Peyer's patch (tissue), 4 donors: Measurements from ENCODE around the gene TNNT3. TPM values are rescaled to one million over a fixed set of nuclear protein-coding genes. Genes with fewer than 3 reads are reported as not detected.
"Not testable (repeated sequence)": the region's sequence is repeated elsewhere in the genome, so short reads cannot be mapped to it uniquely, and the experiment has no call there.

Experiments used
- DNase-seq, 3 donors: peaks; one replicate each; pipeline ENCODE4 v3.0.0-alpha.2; 2017 to 2019
- H3K27ac ChIP-seq, 4 donors: fragments of 200-600 bp; sonication (generic); one replicate each; pipeline ENCODE4 v1.5.1; 2016 to 2019
- H3K27me3 ChIP-seq, 2 donors: fragments of 200-600 bp; sonication (generic); one replicate each; pipeline ENCODE4 v1.5.1; 2019
- H3K36me3 ChIP-seq, 3 donors: fragments of 200-600 bp; sonication (generic); one replicate each; pipeline ENCODE4 v1.5.1; 2016 to 2019
- H3K4me1 ChIP-seq, 4 donors: fragments of 200-600 bp; sonication (generic); one replicate each; pipeline ENCODE4 v1.5.1; 2016 to 2019
- H3K4me3 ChIP-seq, 4 donors: fragments of 200-600 bp; sonication (generic); 1 replicate in 3 of 4; 2 replicates in 1 of 4; pipeline ENCODE4 v1.5.1; 2016 to 2019; ENCODE audit warnings: mild to moderate bottlenecking in 1 of 4
- H3K9me3 ChIP-seq, 4 donors: fragments of 200-600 bp; sonication (generic); one replicate each; pipeline ENCODE4 v1.5.1; 2016 to 2019; ENCODE audit warnings: mild to moderate bottlenecking in 1 of 4
- CTCF ChIP-seq, 6 experiments: fragments of 450-650 bp in 4 of 6; fragments of 200-600 bp in 2 of 6; sonication (generic) in 1 of 6; IDR thresholded peaks; one replicate each; pipeline ENCODE4 v1.5.1; 2017 to 2019; ENCODE audit warnings: antibody characterized with exemption in 6 of 6, mild to moderate bottlenecking in 3 of 6, moderate library complexity in 1 of 6
- POLR2A ChIP-seq, 2 donors: fragments of 450-650 bp; IDR thresholded peaks; one replicate each; pipeline ENCODE4 v1.5.1; 2017; ENCODE audit warnings: antibody characterized with exemption in 2 of 2, mild to moderate bottlenecking in 2 of 2, moderate library complexity in 2 of 2
- total RNA-seq, 4 donors: library from RNA; depleted of rRNA; stranded (reverse); fragments of >200 nt; gene quantifications; one replicate each; pipeline ENCODE4 v1.1.0, GENCODE V29; 2016

TNNT3 gene
- total RNA-seq, 4 donors from 2014 or later, result 14.0 TPM; not detected in 3

GRCh38 chr11:1881442-1882264 lies 37.9 kb upstream of the TNNT3 start:
- Histone ChIP-seq H3K27ac (peak overlapping the region; percentile 49 to 70 (median 62)), H3K27me3 (no peaks in the 10 kb centered on the region), H3K4me3 (peak overlapping the region in 1 of 4 donors; percentile 18), H3K36me3 (no peaks in the 10 kb centered on the region), H3K9me3 (no peaks in the 10 kb centered on the region), H3K4me1 (peaks cover 0 to 31% (median 19%) of the 10 kb centered on the region in 4 donors)
- no peak for TF ChIP-seq CTCF (IDR thresholded peaks at IDR 0.05)
- no peak for TF ChIP-seq POLR2A (IDR thresholded peaks at IDR 0.05)
- peak in 2 of 3 donors; percentile 63 to 64 for DNase-seq

- TF ChIP-seq CTCF (IDR thresholded peaks at IDR 0.05) (peak; percentile 72 to 95 (median 84)), POLR2A (IDR thresholded peaks at IDR 0.05) (no peak)
- Histone ChIP-seq H3K27me3 (no peaks in the 10 kb centered on the region), H3K27ac (peak overlapping the region in 3 of 4 donors; percentile 49 to 70 (median 68)), H3K36me3 (no peaks in the 10 kb centered on the region), H3K9me3 (no peaks in the 10 kb centered on the region), H3K4me1 (peaks cover 0 to 23% (median 18%) of the 10 kb centered on the region in 4 donors), H3K4me3 (no peak overlapping the region)
- peak; percentile 72 to 88 (median 88) for DNase-seq
Measured at GRCh38 chr11:1882265-1883238, 37.0 kb upstream of the TNNT3 start.

- DNase-seq, result peak in 1 of 3 donors; percentile 42
- no peak for TF ChIP-seq CTCF (IDR thresholded peaks at IDR 0.05)
- no peak for TF ChIP-seq POLR2A (IDR thresholded peaks at IDR 0.05)
- Histone ChIP-seq H3K27ac (no peak overlapping the region), H3K4me1 (peaks cover 0 to 25% (median 15%) of the 10 kb centered on the region in 4 donors), H3K27me3 (no peaks in the 10 kb centered on the region), H3K36me3 (no peaks in the 10 kb centered on the region), H3K4me3 (no peak overlapping the region), H3K9me3 (no peaks in the 10 kb centered on the region)
Measured at GRCh38 chr11:1883346-1884302, 35.9 kb upstream of the TNNT3 start.

- DNase-seq, result no peak
- Histone ChIP-seq H3K36me3 (no peaks in the 10 kb centered on the region), H3K9me3 (no peaks in the 10 kb centered on the region), H3K27ac (no peak overlapping the region), H3K27me3 (no peaks in the 10 kb centered on the region), H3K4me3 (no peak overlapping the region), H3K4me1 (peaks cover 0 to 32% (median 15%) of the 10 kb centered on the region in 4 donors)
- TF ChIP-seq POLR2A (IDR thresholded peaks at IDR 0.05) (no peak), CTCF (IDR thresholded peaks at IDR 0.05) (no peak)
Measured at GRCh38 chr11:1884303-1884700, 35.2 kb upstream of the TNNT3 start.

- H3K4me3 ChIP-seq, H3K27me3 ChIP-seq, H3K9me3 ChIP-seq, H3K27ac ChIP-seq, H3K36me3 ChIP-seq, DNase-seq: not testable (repeated sequence)
- H3K4me1 ChIP-seq, result peaks cover 0 to 26% (median 9%) of the 10 kb centered on the region in 4 donors
Measured at GRCh38 chr11:1886551-1886950, 33.0 kb upstream of the TNNT3 start.
